ENCODE results near the gene SMARCAL1.
A peak's percentile ranks its signal among the peaks of the same experiment; 100 is the strongest.
"Not testable (repeated sequence)": the region's sequence is repeated elsewhere in the genome, so short reads cannot be mapped to it uniquely, and the experiment has no call there.

The SMARCAL1 gene

DNA sequence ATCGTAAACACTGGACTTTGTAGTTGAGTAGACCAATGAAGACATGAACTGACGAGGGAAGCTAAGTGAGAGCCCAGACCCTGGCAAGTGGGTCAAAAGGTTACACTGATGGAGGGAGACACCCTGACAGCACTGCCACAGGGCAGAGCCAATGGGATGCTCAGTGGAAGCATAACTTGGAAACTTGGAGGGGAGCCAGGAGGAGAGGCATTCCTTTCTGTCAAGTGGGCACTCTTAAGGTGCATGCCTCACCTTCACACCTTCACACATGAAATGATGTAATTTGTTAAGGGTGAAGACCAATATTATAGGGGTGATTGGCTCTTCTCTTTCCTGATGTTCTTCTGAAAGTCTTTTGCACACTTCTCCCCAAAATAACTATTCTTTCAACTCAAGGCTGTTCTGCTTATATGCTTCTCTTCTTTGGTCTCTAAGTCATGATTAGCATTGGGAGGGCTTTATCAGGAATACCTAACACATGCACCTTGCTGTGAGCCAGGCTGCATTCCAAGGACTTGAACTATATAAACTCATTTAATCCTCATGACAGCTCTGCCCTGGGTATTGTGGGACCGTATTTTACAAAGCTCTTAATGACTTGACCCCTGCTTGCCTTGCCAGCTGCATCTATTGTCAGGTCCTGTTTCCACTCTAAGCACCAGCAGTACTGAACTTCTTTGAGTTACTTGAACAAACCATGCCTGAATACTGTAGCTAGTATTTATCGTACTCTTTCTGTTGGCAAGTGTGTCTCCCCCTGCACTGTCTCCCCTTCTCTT is 105.4 kb downstream of the SMARCAL1 start:
- Histone ChIP-seq H3K9me3 (ENCODE audit: control insufficient read depth, low read length) (no peaks in the 10 kb centered on the region), H3K4me3 (ENCODE audit: low read depth, low read length) (no peak overlapping the region), H2AFZ (no peak overlapping the region), H3K9ac (no peak overlapping the region), H3K27ac (no peak overlapping the region), H3K36me3 (ENCODE audit: control insufficient read depth, insufficient read depth, low read length) (no peaks in the 10 kb centered on the region), H3K4me2 (ENCODE audit: low read length) (no peak overlapping the region), H3K4me1 (no peaks in the 10 kb centered on the region), H3K79me2 (no peaks in the 10 kb centered on the region), H3K27me3 (ENCODE audit: control insufficient read depth, insufficient read depth, low read length) (no peaks in the 10 kb centered on the region)
- TF ChIP-seq, protein P1, sequence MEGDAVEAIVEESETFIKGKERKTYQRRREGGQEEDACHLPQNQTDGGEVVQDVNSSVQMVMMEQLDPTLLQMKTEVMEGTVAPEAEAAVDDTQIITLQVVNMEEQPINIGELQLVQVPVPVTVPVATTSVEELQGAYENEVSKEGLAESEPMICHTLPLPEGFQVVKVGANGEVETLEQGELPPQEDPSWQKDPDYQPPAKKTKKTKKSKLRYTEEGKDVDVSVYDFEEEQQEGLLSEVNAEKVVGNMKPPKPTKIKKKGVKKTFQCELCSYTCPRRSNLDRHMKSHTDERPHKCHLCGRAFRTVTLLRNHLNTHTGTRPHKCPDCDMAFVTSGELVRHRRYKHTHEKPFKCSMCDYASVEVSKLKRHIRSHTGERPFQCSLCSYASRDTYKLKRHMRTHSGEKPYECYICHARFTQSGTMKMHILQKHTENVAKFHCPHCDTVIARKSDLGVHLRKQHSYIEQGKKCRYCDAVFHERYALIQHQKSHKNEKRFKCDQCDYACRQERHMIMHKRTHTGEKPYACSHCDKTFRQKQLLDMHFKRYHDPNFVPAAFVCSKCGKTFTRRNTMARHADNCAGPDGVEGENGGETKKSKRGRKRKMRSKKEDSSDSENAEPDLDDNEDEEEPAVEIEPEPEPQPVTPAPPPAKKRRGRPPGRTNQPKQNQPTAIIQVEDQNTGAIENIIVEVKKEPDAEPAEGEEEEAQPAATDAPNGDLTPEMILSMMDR (IDR thresholded peaks at IDR 0.05), result no peak

DNA sequence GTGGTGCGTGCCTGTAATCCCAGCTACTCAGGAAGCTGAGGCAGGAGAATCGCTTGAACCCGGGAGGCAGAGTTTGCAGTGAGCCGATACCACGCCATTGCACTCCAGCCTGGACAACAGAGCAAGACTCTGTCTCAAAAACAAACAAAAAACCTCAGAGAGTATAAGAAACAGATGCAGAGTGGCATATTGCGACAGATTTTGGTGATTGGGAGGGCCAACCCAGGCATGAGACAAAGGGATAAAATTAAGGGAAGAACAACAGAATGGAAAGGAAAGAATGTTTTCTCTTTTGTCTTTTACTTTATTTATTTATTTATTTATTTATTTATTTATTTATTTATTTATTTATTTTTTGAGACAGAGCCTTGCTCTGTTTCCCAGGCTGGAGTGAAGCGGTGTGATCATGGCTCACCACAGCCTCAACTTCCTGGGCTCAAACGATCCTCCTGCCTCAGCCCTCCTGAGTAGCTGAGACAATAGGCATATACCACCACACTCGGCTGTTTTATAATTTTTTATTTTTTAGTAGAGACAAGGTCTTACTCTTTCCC is 106.4 kb downstream of the SMARCAL1 start:
- H3K4me2 ChIP-seq (ENCODE audit: low read length); H3K27ac ChIP-seq; H3K27me3 ChIP-seq (ENCODE audit: control insufficient read depth, insufficient read depth, low read length); H2AFZ ChIP-seq; H3K9ac ChIP-seq; H3K4me3 ChIP-seq (ENCODE audit: low read depth, low read length); H3K79me2 ChIP-seq; H3K9me3 ChIP-seq (ENCODE audit: control insufficient read depth, low read length); H3K4me1 ChIP-seq; H3K36me3 ChIP-seq (ENCODE audit: control insufficient read depth, insufficient read depth, low read length): not testable (repeated sequence)

- TF ChIP-seq, protein P1 (IDR thresholded peaks at IDR 0.05), result peak; percentile 71
- H3K4me2 ChIP-seq (ENCODE audit: low read length), result no peak overlapping the region
- no peak overlapping the region for H3K4me3 ChIP-seq (ENCODE audit: low read depth, low read length)
- no peak overlapping the region for H3K9ac ChIP-seq
- H3K27ac ChIP-seq, result no peak overlapping the region
- H3K27me3 ChIP-seq (ENCODE audit: control insufficient read depth, insufficient read depth, low read length), result no peaks in the 10 kb centered on the region
- no peaks in the 10 kb centered on the region for H3K9me3 ChIP-seq (ENCODE audit: control insufficient read depth, low read length)
- no peak overlapping the region for H2AFZ ChIP-seq
- no peaks in the 10 kb centered on the region for H3K4me1 ChIP-seq
- no peaks in the 10 kb centered on the region for H3K79me2 ChIP-seq
- no peaks in the 10 kb centered on the region for H3K36me3 ChIP-seq (ENCODE audit: control insufficient read depth, insufficient read depth, low read length)
Observed at GRCh38 chr2:216519154-216519762, 107.0 kb downstream of the SMARCAL1 start.

GRCh38 chr2:216520112-216520511 is 107.8 kb downstream of the SMARCAL1 start:
- H3K27ac ChIP-seq, result no peak overlapping the region
- no peak overlapping the region for H2AFZ ChIP-seq
- no peak overlapping the region for H3K9ac ChIP-seq
- H3K27me3 ChIP-seq (ENCODE audit: control insufficient read depth, insufficient read depth, low read length), result no peaks in the 10 kb centered on the region
- no peak overlapping the region for H3K4me2 ChIP-seq (ENCODE audit: low read length)
- H3K4me1 ChIP-seq, result no peaks in the 10 kb centered on the region
- no peaks in the 10 kb centered on the region for H3K36me3 ChIP-seq (ENCODE audit: control insufficient read depth, insufficient read depth, low read length)
- no peak overlapping the region for H3K4me3 ChIP-seq (ENCODE audit: low read depth, low read length)
- H3K9me3 ChIP-seq (ENCODE audit: control insufficient read depth, low read length), result no peaks in the 10 kb centered on the region
- no peaks in the 10 kb centered on the region for H3K79me2 ChIP-seq
- TF ChIP-seq, protein P1 (IDR thresholded peaks at IDR 0.05), result no peak

GRCh38 chr2:216522892-216523502 is 110.7 kb downstream of the SMARCAL1 start:
- H3K4me3 ChIP-seq (ENCODE audit: low read depth, low read length), result no peak overlapping the region
- H3K27ac ChIP-seq, result no peak overlapping the region
- no peaks in the 10 kb centered on the region for H3K79me2 ChIP-seq
- TF ChIP-seq, protein P1 (IDR thresholded peaks at IDR 0.05), result no peak
- H3K36me3 ChIP-seq (ENCODE audit: control insufficient read depth, insufficient read depth, low read length), result no peaks in the 10 kb centered on the region
- no peaks in the 10 kb centered on the region for H3K9me3 ChIP-seq (ENCODE audit: control insufficient read depth, low read length)
- H3K4me2 ChIP-seq (ENCODE audit: low read length), result no peak overlapping the region
- no peak overlapping the region for H2AFZ ChIP-seq
- H3K9ac ChIP-seq, result no peak overlapping the region
- no peaks in the 10 kb centered on the region for H3K4me1 ChIP-seq
- H3K27me3 ChIP-seq (ENCODE audit: control insufficient read depth, insufficient read depth, low read length), result no peaks in the 10 kb centered on the region

Measured in parathyroid adenoma (tissue), 2 donors.